HepG2 (cell line): Measurements from ENCODE around the gene PLIN1. TPM values are rescaled to one million over a fixed set of nuclear protein-coding genes. Genes with fewer than 3 reads are reported as not detected.

Source experiments
- ATAC-seq: fragments of 200-7000 bp; cut with Tn5 transposase; 3 replicates; pipeline ENCODE4 v1.9.1; 2020; ENCODE audit warnings: mild to moderate bottlenecking, moderate library complexity
- BruUV-seq: library from RNA; stranded (reverse); fragments of 400-500 nt; replicated peaks from 2 replicates; lab custom pipeline; 2021; lab: Mats Ljungman, UMichigan
- CTCF ChIA-PET: fragments of 300-600 bp; formaldehyde crosslinking; extraction: SDS; loops from one replicate; lab custom pipeline; 2021; ENCODE audit warnings: low total read pairs, inconsistent platforms, low intra/inter-chr PET ratio; lab: Yijun Ruan, JAX
- POLR2A ChIA-PET: fragments of 350-600 bp; sonication (Branson Sonifier 250); formaldehyde crosslinking; loops from one replicate; lab custom pipeline; 2020; ENCODE audit warnings: antibody characterized with exemption, inconsistent platforms; lab: Yijun Ruan, JAX
- DNase-seq: peaks from one replicate; pipeline ENCODE4 v3.0.0-alpha.2; 2015; ENCODE audit warnings: low spot score
- FAIRE-seq: peaks from 3 replicates; lab custom pipeline; 2011; peaks lifted over from hg19 to GRCh38; lab: Jason Lieb, UNC
- H2AFZ ChIP-seq: one replicate; pipeline ENCODE4 v1.6.1; 2011; ENCODE audit warnings: low read length, inconsistent platforms
- H3K27ac ChIP-seq: fragments of 300-600 bp; 3 replicates; pipeline ENCODE4 v1.8.0; 2011; ENCODE audit warnings: mixed run types, mild to moderate bottlenecking, mixed read lengths, low read length, inconsistent platforms; ENCODE audit not compliant: insufficient read depth; ENCODE audit errors: extremely low read length
- H3K27me3 ChIP-seq, 2 experiments: fragments of 200-600 bp in 1 of 2; 2 replicates in 1 of 2; 3 replicates in 1 of 2; pipeline versions ENCODE4 v1.6.0 to v1.8.0; 2011; ENCODE audit warnings: low read length in 2 of 2, mild to moderate bottlenecking in 2 of 2, moderate library complexity in 2 of 2, inconsistent platforms in 1 of 2; ENCODE audit not compliant: insufficient read depth in 2 of 2, control insufficient read depth in 1 of 2
- H3K36me3 ChIP-seq, 2 experiments: fragments of 200-600 bp in 1 of 2; replicated peaks in 1 of 2; 2 replicates in 1 of 2; 3 replicates in 1 of 2; pipeline versions ENCODE4 v1.5.1 to v1.8.0; 2011; ENCODE audit warnings: low read length in 2 of 2, inconsistent platforms in 1 of 2; ENCODE audit not compliant: insufficient read depth in 2 of 2, control insufficient read depth in 1 of 2
- H3K4me1 ChIP-seq: 2 replicates; pipeline ENCODE4 v1.5.1; 2012; ENCODE audit warnings: low read length, inconsistent platforms; ENCODE audit not compliant: insufficient read depth
- H3K4me2 ChIP-seq: 2 replicates; pipeline ENCODE4 v1.6.0; 2011; ENCODE audit warnings: low read depth, low read length, inconsistent platforms
- H3K4me3 ChIP-seq, 3 experiments: fragments of 200-600 bp in 1 of 3; sonication (generic), shearing (Covaris generic) in 1 of 3; replicated peaks in 1 of 3; 2 replicates each; pipeline ENCODE4 v1.5.1; 2011 to 2016; ENCODE audit warnings: low read length in 3 of 3, inconsistent platforms in 2 of 3, low read depth in 2 of 3, mild to moderate bottlenecking in 2 of 3, control low read depth in 1 of 3, mixed read lengths in 1 of 3; ENCODE audit not compliant: insufficient read depth in 1 of 3
- H3K79me2 ChIP-seq: one replicate; pipeline ENCODE4 v1.6.1; 2011; ENCODE audit warnings: low read length, inconsistent platforms; ENCODE audit not compliant: insufficient read depth
- H3K9ac ChIP-seq: 2 replicates; pipeline ENCODE4 v1.6.0; 2011; ENCODE audit warnings: mild to moderate bottlenecking, low read depth, low read length, inconsistent platforms; ENCODE audit not compliant: insufficient read depth
- H3K9me3 ChIP-seq: 2 replicates; pipeline ENCODE4 v1.5.1; 2012; ENCODE audit warnings: mild to moderate bottlenecking, low read length
- H4K20me1 ChIP-seq: 2 replicates; pipeline ENCODE4 v1.6.0; 2011; ENCODE audit warnings: inconsistent platforms, mild to moderate bottlenecking, low read length, moderate library complexity; ENCODE audit not compliant: insufficient read depth
- FOXP1 ChIP-seq, 2 experiments: fragments of 450-650 bp in 1 of 2; IDR thresholded peaks; 2 replicates each; pipeline ENCODE4 v1.6.1; 2017 to 2018; ENCODE audit warnings: antibody characterized with exemption in 1 of 2
- NKX3-1 ChIP-seq: sonication (generic); formaldehyde crosslinking; IDR thresholded peaks from 2 replicates; pipeline ENCODE4 v1.5.0; 2020; ENCODE audit warnings: missing genetic modification reagents
- RELA ChIP-seq: sonication (generic); formaldehyde crosslinking; IDR thresholded peaks from 2 replicates; pipeline ENCODE4 v1.4.0; 2020; ENCODE audit warnings: missing genetic modification reagents
- SNAPC2 ChIP-seq: sonication (generic); formaldehyde crosslinking; IDR thresholded peaks from 2 replicates; pipeline ENCODE4 v1.8.1; 2022; ENCODE audit warnings: mild to moderate bottlenecking, missing genetic modification reagents
- ZBTB49 ChIP-seq: sonication (generic); formaldehyde crosslinking; IDR thresholded peaks from 2 replicates; pipeline ENCODE4 v1.4.0; 2020; ENCODE audit warnings: missing genetic modification reagents, borderline replicate concordance
- ZNF350 ChIP-seq: sonication (generic); formaldehyde crosslinking; IDR thresholded peaks from 2 replicates; pipeline ENCODE4 v1.4.0; 2020; ENCODE audit warnings: mild to moderate bottlenecking, low read depth, missing genetic modification reagents, borderline replicate concordance
- WGBS: methylation state at CpG from one replicate; pipeline ENCODE4 v1.1.6; 2017; ENCODE audit warnings: low lambda C conversion rate; 5-methylcytosine and 5-hydroxymethylcytosine counted together
- in situ Hi-C: cut with HindIII; loops from 2 replicates; pipeline ENCODE4 v1.10.0; 2017; ENCODE audit warnings: low pct_unique_long_range_greater_than_20kb; ENCODE audit not compliant: extremely low pct_ligation_motif_present
- intact Hi-C: fragments of 100-400 bp; cut with micrococcal nuclease; formaldehyde crosslinking; loops from one replicate; pipeline ENCODE4 v1.10.0; 2022; ENCODE audit not compliant: unreplicated experiment
- polyA plus RNA-seq, 8 experiments: library from polyadenylated mRNA; depleted of rRNA in 3 of 8; stranded (reverse) in 7 of 8; unstranded in 1 of 8; fragments of >200 nt; fragmentation: Illumina TruSeq in 4 of 8; extraction: Trizol in 4 of 8; gene quantifications; 2 replicates each; pipeline versions ENCODE4 v1.2.1 to v1.2.3, GENCODE V29; 2011 to 2016; ENCODE audit warnings: low read depth in 4 of 8, missing spikeins in 1 of 8, mixed read lengths in 1 of 8; ENCODE audit not compliant: insufficient read depth in 1 of 8
- total RNA-seq, 5 experiments: library from RNA; depleted of rRNA; stranded (reverse); fragments of >200 nt; fragmentation: Illumina TruSeq; extraction: Trizol; gene quantifications; 2 replicates each; pipeline ENCODE4 v1.2.3, GENCODE V29; 2016; ENCODE audit warnings: low read depth in 1 of 5

Gene PLIN1
- total and polyA plus RNA-seq, 2 of the 13 experiments (the other 11 are each of a cell fraction or from before 2014, with no cell fraction given), result 0.74 to 1.2 TPM

GRCh38 chr15:89693091-89693490 is 13.9 kb upstream of the PLIN1 start:
- no TSS peak for BruUV-seq
- H3K79me2 ChIP-seq, result peaks cover 4% of the 10 kb centered on the region
- no peaks in the 10 kb centered on the region for H3K36me3 ChIP-seq
- ATAC-seq (no peak), DNase-seq (no peak), FAIRE-seq (no peak)
- no peaks in the 10 kb centered on the region for H3K9me3 ChIP-seq
- WGBS, result 18% methylated on average over 2 of the region's 2 CpGs
- no peak overlapping the region for H3K4me2 ChIP-seq
- H3K27ac ChIP-seq, result no peak overlapping the region
- TF ChIP-seq ZBTB49 (CRISPR knock-in tag) (no peak), NKX3-1 (CRISPR knock-in tag) (no peak), FOXP1 (IDR thresholded peaks at IDR 0.05) (no peak), FOXP1 (CRISPR knock-in tag; IDR thresholded peaks at IDR 0.05) (no peak), SNAPC2 (CRISPR knock-in tag) (no peak), RELA (CRISPR knock-in tag) (no peak), ZNF350 (CRISPR knock-in tag) (no peak)
- POLR2A ChIA-PET, result no interaction called here
- no peaks in the 10 kb centered on the region for H4K20me1 ChIP-seq
- H3K9ac ChIP-seq, result no peak overlapping the region
- intact Hi-C loops, result no loop called here
- CTCF ChIA-PET, result no interaction called here
- in situ Hi-C loops, result no loop called here
- no peak overlapping the region for H3K4me3 ChIP-seq
- H2AFZ ChIP-seq, result no peak overlapping the region
- no peaks in the 10 kb centered on the region; a peak in 1 of 5 replicates for H3K27me3 ChIP-seq
- H3K4me1 ChIP-seq, result peaks cover 37% of the 10 kb centered on the region
